NT2/D1 (cell line): ENCODE measurements around the gene C5AR2.

Experiments
- SUZ12 ChIP-seq: IDR thresholded peaks from 2 replicates; pipeline ENCODE4 v1.6.1; 2011; ENCODE audit not compliant: insufficient read length, insufficient read depth; ENCODE audit errors: extremely low read depth
- YY1 ChIP-seq: IDR thresholded peaks from 2 replicates; pipeline ENCODE4 v1.6.1; 2011; ENCODE audit not compliant: insufficient read length, insufficient read depth

DNA sequence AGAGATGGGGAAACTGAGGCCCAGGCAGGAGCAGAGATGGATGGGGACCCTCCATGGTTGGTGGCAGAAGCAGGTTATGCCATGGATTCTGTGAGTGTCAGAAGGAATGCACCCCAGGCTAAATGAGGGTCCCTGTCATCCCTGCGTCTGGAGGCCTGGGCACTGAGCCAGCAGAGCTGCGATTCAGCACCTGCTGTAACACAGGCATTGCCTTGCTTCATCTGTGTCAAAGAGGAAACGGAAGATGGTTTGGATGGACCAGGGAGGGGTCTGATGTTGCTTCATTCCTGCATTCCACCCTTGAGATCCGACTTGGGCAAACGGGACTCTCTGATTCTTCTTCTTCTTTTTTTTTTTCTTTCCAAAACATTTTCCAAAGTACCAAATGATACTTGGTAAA, 21.2 kb upstream of the C5AR2 start:
- TF ChIP-seq YY1 (no peak), SUZ12 (no peak)
